BJ (cell line): ENCODE results near the gene FGF2. TPM values are rescaled to one million over a fixed set of nuclear protein-coding genes. Genes with fewer than 3 reads are reported as not detected.

ENCODE experiments used
- CTCF ChIA-PET: fragments of 350-600 bp; formaldehyde crosslinking; extraction: SDS; loops from one replicate; lab custom pipeline; 2021; ENCODE audit warnings: antibody characterized with exemption, inconsistent platforms; lab: Yijun Ruan, JAX
- POLR2A ChIA-PET: fragments of 300-600 bp; sonication (Branson Sonifier 250); formaldehyde crosslinking; extraction: SDS; loops from one replicate; lab custom pipeline; 2021; ENCODE audit warnings: antibody characterized with exemption; lab: Charles Lee
- DNase-seq: peaks from one replicate; pipeline ENCODE4 v3.0.0-alpha.2; 2011; ENCODE audit warnings: low read depth
- H3K27me3 ChIP-seq: 2 replicates; pipeline ENCODE4 v1.6.0; 2011; ENCODE audit warnings: low read length; ENCODE audit not compliant: control insufficient read depth, insufficient read depth
- H3K36me3 ChIP-seq: 2 replicates; pipeline ENCODE4 v1.5.1; 2011; ENCODE audit warnings: low read length; ENCODE audit not compliant: control insufficient read depth, insufficient read depth
- H3K4me3 ChIP-seq: 2 replicates; pipeline ENCODE4 v1.5.1; 2011; ENCODE audit warnings: low read depth, mild to moderate bottlenecking, control low read depth, low read length
- polyA plus RNA-seq: library from polyadenylated mRNA; depleted of rRNA; stranded (reverse); fragments of >200 nt; gene quantifications from 2 replicates; pipeline ENCODE4 v1.2.3, GENCODE V29; 2011
- TF ChIP-seq, protein P1 (sequence below): IDR thresholded peaks from 2 replicates; pipeline ENCODE4 v1.5.1; 2011; ENCODE audit warnings: low read depth, mild to moderate bottlenecking, control low read depth, inconsistent platforms, low read length, moderate library complexity; ENCODE audit not compliant: insufficient read depth

FGF2 gene
- polyA plus RNA-seq, 1 experiment, result 72.7 TPM

DNA sequence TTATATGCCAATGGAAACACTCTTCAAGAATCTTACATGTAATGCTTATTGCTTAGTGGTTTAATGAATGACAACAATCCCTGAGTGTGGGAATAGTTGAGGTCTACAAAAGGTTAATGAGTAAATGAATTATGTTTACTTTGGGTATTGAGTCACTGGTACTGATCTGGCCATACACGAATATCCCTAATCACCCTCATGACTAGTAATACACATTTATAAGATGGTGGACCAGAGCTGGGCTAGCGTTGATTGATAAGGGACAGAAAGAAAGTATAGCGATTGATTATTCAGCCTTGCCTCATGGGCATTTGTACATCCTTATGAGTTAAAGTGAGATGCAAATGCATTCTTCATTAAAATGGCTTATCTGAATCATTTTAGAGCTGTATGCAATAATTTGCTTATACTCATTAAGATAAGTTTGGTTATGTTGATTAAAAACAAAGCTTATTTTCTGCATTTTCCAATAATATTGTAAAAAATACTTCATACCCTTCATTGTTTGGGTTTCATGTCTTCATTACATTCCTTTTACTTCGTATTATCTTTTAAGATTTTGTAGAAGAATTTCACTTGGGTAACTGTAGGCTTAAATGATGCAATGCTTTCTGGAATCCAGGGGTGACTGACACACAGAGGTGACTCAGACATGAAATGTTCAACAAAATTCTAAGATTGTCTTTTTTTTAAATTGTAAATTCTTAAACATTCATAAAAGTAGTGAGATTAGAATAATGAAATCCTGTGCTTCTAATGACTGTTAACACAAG is 47.4 kb downstream of the FGF2 start:
- peak; percentile 62 for DNase-seq
- TF ChIP-seq, protein P1, sequence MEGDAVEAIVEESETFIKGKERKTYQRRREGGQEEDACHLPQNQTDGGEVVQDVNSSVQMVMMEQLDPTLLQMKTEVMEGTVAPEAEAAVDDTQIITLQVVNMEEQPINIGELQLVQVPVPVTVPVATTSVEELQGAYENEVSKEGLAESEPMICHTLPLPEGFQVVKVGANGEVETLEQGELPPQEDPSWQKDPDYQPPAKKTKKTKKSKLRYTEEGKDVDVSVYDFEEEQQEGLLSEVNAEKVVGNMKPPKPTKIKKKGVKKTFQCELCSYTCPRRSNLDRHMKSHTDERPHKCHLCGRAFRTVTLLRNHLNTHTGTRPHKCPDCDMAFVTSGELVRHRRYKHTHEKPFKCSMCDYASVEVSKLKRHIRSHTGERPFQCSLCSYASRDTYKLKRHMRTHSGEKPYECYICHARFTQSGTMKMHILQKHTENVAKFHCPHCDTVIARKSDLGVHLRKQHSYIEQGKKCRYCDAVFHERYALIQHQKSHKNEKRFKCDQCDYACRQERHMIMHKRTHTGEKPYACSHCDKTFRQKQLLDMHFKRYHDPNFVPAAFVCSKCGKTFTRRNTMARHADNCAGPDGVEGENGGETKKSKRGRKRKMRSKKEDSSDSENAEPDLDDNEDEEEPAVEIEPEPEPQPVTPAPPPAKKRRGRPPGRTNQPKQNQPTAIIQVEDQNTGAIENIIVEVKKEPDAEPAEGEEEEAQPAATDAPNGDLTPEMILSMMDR, result no peak
- Histone ChIP-seq H3K36me3 (peaks cover 1% of the 10 kb centered on the region; the same call in 1 of the 2 replicates), H3K4me3 (no peak overlapping the region), H3K27me3 (no peaks in the 10 kb centered on the region)
- ChIA-PET CTCF (interaction anchor here (1.0 to 1.2 kb wide), 2 partner anchors 18 to 41 kb away, joined by 3 to 4 read pairs; no protein-coding TSS in a partner anchor), POLR2A (interaction anchor here (0.6 kb wide), 1 partner anchor 9 kb away, joined by 3 read pairs; no protein-coding TSS in a partner anchor)

DNA sequence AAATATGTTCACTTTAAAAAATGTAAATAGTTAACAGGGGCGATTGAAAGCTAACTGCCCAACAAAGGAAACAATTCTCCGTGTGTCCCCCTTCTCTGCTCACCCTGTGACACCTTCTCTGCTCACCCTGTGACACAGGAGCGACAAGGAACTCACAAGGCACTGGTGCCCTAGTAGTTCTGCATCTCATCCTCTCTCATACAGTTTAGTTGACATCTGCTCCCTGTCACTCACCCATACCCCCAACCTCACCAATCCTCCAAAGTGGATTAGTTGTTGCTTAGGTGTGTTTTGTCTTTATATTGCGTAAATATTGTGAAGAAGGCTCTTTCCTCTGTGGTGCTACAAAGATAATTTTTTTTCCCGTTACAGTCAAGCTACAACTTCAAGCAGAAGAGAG is 49.3 kb downstream of the FGF2 start:
- DNase-seq, result no peak
- ChIA-PET CTCF (no interaction called here), POLR2A (no interaction called here)
- TF ChIP-seq, protein P1, result no peak
- no peak overlapping the region for H3K4me3 ChIP-seq
- no peaks in the 10 kb centered on the region for H3K27me3 ChIP-seq
- peaks cover 6% of the 10 kb centered on the region for H3K36me3 ChIP-seq

DNA sequence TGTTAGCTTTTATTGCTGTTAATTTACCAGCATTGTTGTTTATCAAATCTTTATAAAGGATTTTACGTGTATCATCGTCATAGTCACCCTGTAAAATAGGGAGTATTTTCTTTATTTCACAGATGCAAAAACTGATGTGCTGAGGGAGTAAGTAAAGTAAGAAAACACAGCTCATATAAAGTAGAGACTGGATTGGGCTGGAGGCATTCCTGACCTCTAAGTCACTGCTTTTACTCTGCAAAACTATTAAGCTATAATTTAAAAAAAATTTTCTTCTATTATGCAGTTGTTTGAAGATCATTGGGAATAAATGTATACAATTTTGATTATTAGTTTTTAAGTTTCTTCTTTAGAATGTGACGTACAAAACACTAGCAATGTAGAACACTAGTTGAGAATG is 49.8 kb downstream of the FGF2 start:
- DNase-seq, result no peak
- CTCF ChIA-PET, result interaction anchor here (1.0 kb wide), 1 partner anchor 12 kb away, joined by 3 read pairs; no protein-coding TSS in a partner anchor
- Histone ChIP-seq H3K27me3 (no peaks in the 10 kb centered on the region), H3K4me3 (no peak overlapping the region), H3K36me3 (peaks cover 9% of the 10 kb centered on the region)
- TF ChIP-seq, protein P1, result no peak
- POLR2A ChIA-PET, result interaction anchor here (0.6 kb wide), 1 partner anchor 43 kb away, joined by 3 read pairs; no protein-coding TSS in a partner anchor

DNA sequence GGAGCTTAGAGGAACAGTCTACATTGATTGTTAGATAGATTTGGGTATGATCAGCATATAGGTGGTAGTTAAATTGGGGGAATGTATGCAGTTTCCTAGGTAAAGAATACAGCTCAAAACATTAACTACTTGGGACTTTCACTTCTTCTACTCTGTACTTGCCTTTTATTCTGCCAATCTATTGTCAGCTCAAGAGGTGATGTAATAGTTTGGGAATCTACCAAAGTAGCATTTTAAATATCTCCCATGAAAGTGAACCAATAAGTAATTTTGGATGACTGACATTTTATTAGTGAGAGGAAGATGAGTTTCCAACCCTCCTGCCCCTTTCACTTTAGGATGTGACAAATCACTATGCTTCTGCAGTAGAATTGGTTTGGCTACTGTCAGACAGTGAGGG is 52.4 kb downstream of the FGF2 start:
- DNase-seq, result no peak
- peaks cover 12% of the 10 kb centered on the region for H3K36me3 ChIP-seq
- TF ChIP-seq, protein P1, result no peak
- ChIA-PET POLR2A (no interaction called here), CTCF (no interaction called here)
- no peak overlapping the region for H3K4me3 ChIP-seq
- H3K27me3 ChIP-seq, result no peaks in the 10 kb centered on the region

DNA sequence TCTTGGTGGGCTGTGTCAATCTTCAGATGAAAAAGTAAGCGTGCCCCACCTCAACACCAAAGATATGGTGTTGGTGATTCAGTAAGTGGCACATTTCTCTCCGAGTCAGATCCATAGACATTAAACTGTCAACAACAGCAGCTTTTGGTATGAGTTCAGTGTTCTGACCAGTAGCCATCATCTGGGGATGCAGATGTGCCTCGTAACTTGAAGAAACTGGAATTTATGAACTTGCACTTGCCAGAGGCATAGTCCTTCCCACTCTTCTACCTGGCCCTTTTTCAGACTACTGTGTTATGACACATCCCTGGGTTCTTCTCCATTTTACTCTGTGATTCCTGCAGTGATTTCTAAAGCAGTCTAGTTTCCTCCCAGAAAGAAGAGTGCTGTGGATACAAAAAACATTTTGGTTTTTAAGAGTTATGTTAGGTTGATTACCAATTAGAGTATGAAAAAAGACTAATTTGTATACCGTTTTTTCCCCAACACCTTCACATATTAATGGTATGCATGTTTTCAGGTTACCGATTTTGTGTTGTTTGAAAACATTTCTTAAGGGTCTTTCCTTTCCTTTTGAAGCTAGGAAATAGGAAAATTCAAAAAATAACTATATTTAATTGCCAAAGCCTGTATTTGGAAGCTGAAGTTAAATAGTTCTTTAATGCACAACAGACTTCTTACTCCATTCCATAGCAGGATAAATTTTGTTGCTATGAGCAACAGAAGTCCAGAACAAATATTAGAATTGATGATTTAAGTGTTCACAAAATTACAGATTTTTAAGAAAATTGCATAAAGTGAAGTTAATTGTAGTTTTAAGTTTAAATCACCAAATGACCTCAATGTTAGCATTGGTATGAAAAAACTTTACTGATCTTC is 56.5 kb downstream of the FGF2 start:
- ChIA-PET CTCF (no interaction called here), POLR2A (interaction anchor here (0.6 to 0.8 kb wide), 2 partner anchors 9 to 204 kb away, joined by 3 read pairs; no protein-coding TSS in a partner anchor)
- no peak overlapping the region for H3K4me3 ChIP-seq
- H3K27me3 ChIP-seq, result no peaks in the 10 kb centered on the region
- TF ChIP-seq, protein P1, result no peak
- peaks cover 14% of the 10 kb centered on the region for H3K36me3 ChIP-seq
- DNase-seq, result no peak
